WTC11 (cell line): ENCODE data around the gene AMBRA1.

Source experiments
- ATF3 ChIP-seq: sonication (generic); formaldehyde crosslinking; conservative IDR thresholded peaks from 2 replicates; pipeline ENCODE4 v1.8.1; 2022; ENCODE audit warnings: mild to moderate bottlenecking, missing genetic modification reagents
- CTCF ChIP-seq: fragments of 200-600 bp; IDR thresholded peaks from 2 replicates; pipeline ENCODE4 v1.8.0; 2022; ENCODE audit warnings: antibody characterized with exemption
- E2F5 ChIP-seq: sonication (generic); formaldehyde crosslinking; IDR thresholded peaks from 2 replicates; pipeline ENCODE4 v1.8.1; 2022; ENCODE audit warnings: mild to moderate bottlenecking, moderate library complexity, missing genetic modification reagents
- ESRRA ChIP-seq: sonication (generic); formaldehyde crosslinking; IDR thresholded peaks from 2 replicates; pipeline ENCODE4 v1.8.1; 2022; ENCODE audit warnings: mild to moderate bottlenecking, missing genetic modification reagents, borderline replicate concordance
- HMGXB4 ChIP-seq: sonication (generic); formaldehyde crosslinking; IDR thresholded peaks from 2 replicates; pipeline ENCODE4 v1.8.1; 2023; ENCODE audit warnings: mild to moderate bottlenecking, moderate library complexity, missing genetic modification reagents
- JUN ChIP-seq: sonication (generic); formaldehyde crosslinking; IDR thresholded peaks from 2 replicates; pipeline ENCODE4 v1.8.0; 2023; ENCODE audit warnings: mild to moderate bottlenecking, missing genetic modification reagents
- KAT7 ChIP-seq: sonication (generic); formaldehyde crosslinking; IDR thresholded peaks from 2 replicates; pipeline ENCODE4 v1.8.1; 2023; ENCODE audit warnings: missing genetic modification reagents, mild to moderate bottlenecking, borderline replicate concordance
- MYBL2 ChIP-seq: sonication (generic); formaldehyde crosslinking; IDR thresholded peaks from 2 replicates; pipeline ENCODE4 v1.8.1; 2023; ENCODE audit warnings: mild to moderate bottlenecking, moderate library complexity, missing genetic modification reagents
- NR3C1 ChIP-seq: sonication (generic); formaldehyde crosslinking; conservative IDR thresholded peaks from 2 replicates; pipeline ENCODE4 v1.8.1; 2023; ENCODE audit warnings: low read depth, mild to moderate bottlenecking, missing genetic modification reagents
- PREB ChIP-seq: sonication (generic); formaldehyde crosslinking; IDR thresholded peaks from 2 replicates; pipeline ENCODE4 v1.8.1; 2022; ENCODE audit warnings: mild to moderate bottlenecking, missing genetic modification reagents, moderate library complexity, borderline replicate concordance
- SMAD3 ChIP-seq: sonication (generic); formaldehyde crosslinking; IDR thresholded peaks from 2 replicates; pipeline ENCODE4 v1.8.0; 2022; ENCODE audit warnings: missing genetic modification reagents, mild to moderate bottlenecking, borderline replicate concordance
- SP1 ChIP-seq: sonication (generic); formaldehyde crosslinking; conservative IDR thresholded peaks from 2 replicates; pipeline ENCODE4 v1.8.1; 2022; ENCODE audit warnings: missing genetic modification reagents
- TP53 ChIP-seq: sonication (generic); formaldehyde crosslinking; IDR thresholded peaks from 2 replicates; pipeline ENCODE4 v1.8.1; 2023; ENCODE audit warnings: mild to moderate bottlenecking, missing genetic modification reagents
- ZNF138 ChIP-seq: sonication (generic); formaldehyde crosslinking; conservative IDR thresholded peaks from 2 replicates; pipeline ENCODE4 v1.8.1; 2022; ENCODE audit warnings: mild to moderate bottlenecking, moderate library complexity, missing genetic modification reagents

GRCh38 chr11:46444305-46444704, 149.5 kb downstream of the AMBRA1 start:
- TF ChIP-seq CTCF, result no peak
- TF ChIP-seq MYBL2 (CRISPR knock-in tag), result no peak
- no peak for TF ChIP-seq SP1 (CRISPR knock-in tag)
- TF ChIP-seq E2F5, result no peak
- TF ChIP-seq SMAD3, result no peak
- TF ChIP-seq ATF3, result no peak
- no peak for TF ChIP-seq TP53 (CRISPR knock-in tag)
- TF ChIP-seq NR3C1, result no peak
- TF ChIP-seq ZNF138 (CRISPR knock-in tag), result no peak
- TF ChIP-seq PREB (CRISPR knock-in tag), result no peak
- no peak for TF ChIP-seq KAT7 (CRISPR knock-in tag)
- no peak for TF ChIP-seq JUN (CRISPR knock-in tag)
- TF ChIP-seq HMGXB4 (CRISPR knock-in tag), result no peak
- no peak for TF ChIP-seq ESRRA (CRISPR knock-in tag)
